ENCODE results near the gene FMN2. TPM values are rescaled to one million over a fixed set of nuclear protein-coding genes. Genes with fewer than 3 reads are reported as not detected.

The FMN2 gene
- polyA plus RNA-seq (2012; ENCODE audit: low read depth, missing spikeins) = not detected

- DNase-seq (ENCODE audit: insufficient read length, low spot score) (peak; percentile 23), FAIRE-seq (no peak)
- TF ChIP-seq POLR2A (IDR thresholded peaks at IDR 0.05; ENCODE audit: low read depth, low read length) = no peak
- TF ChIP-seq TAF1 (IDR thresholded peaks at IDR 0.05; ENCODE audit: low read depth, low read length) = no peak
- no peak for TF ChIP-seq PAX5 (IDR thresholded peaks at IDR 0.05; ENCODE audit: insufficient read depth, low read length, severe bottlenecking)
- no peak for TF ChIP-seq POLR2AphosphoS5 (IDR thresholded peaks at IDR 0.05; ENCODE audit: low read depth, low read length)
- TF ChIP-seq SPI1 (IDR thresholded peaks at IDR 0.05; ENCODE audit: low read depth, low read length) = no peak
- no peak for TF ChIP-seq POU2F2 (IDR thresholded peaks at IDR 0.05; ENCODE audit: low read depth, low read length)
Observed at GRCh38 chr1:240091614-240092300, at the start of gene FMN2. TSS of gene FMN2 (plus strand) at chr1:240091883. CDS start at chr1:240092110, 227 bp downstream.

- FAIRE-seq (no peak), DNase-seq (ENCODE audit: insufficient read length, low spot score) (no peak)
- no peak for TF ChIP-seq POLR2AphosphoS5 (IDR thresholded peaks at IDR 0.05; ENCODE audit: low read depth, low read length)
- no peak for TF ChIP-seq SPI1 (IDR thresholded peaks at IDR 0.05; ENCODE audit: low read depth, low read length)
- no peak for TF ChIP-seq POU2F2 (IDR thresholded peaks at IDR 0.05; ENCODE audit: low read depth, low read length)
- no peak for TF ChIP-seq PAX5 (IDR thresholded peaks at IDR 0.05; ENCODE audit: insufficient read depth, low read length, severe bottlenecking)
- TF ChIP-seq POLR2A (IDR thresholded peaks at IDR 0.05; ENCODE audit: low read depth, low read length) = no peak
- no peak for TF ChIP-seq TAF1 (IDR thresholded peaks at IDR 0.05; ENCODE audit: low read depth, low read length)
Observed at GRCh38 chr1:240044620-240045019, 47.1 kb upstream of the FMN2 start.

GRCh38 chr1:240046000-240046399 is 45.7 kb upstream of the FMN2 start:
- no peak for FAIRE-seq
- TF ChIP-seq TAF1 (IDR thresholded peaks at IDR 0.05; ENCODE audit: low read depth, low read length) (no peak), POLR2AphosphoS5 (IDR thresholded peaks at IDR 0.05; ENCODE audit: low read depth, low read length) (no peak), SPI1 (IDR thresholded peaks at IDR 0.05; ENCODE audit: low read depth, low read length) (no peak), POU2F2 (IDR thresholded peaks at IDR 0.05; ENCODE audit: low read depth, low read length) (no peak), PAX5 (IDR thresholded peaks at IDR 0.05; ENCODE audit: insufficient read depth, low read length, severe bottlenecking) (no peak), POLR2A (IDR thresholded peaks at IDR 0.05; ENCODE audit: low read depth, low read length) (no peak)

GRCh38 chr1:240054109-240054701 is 37.5 kb upstream of the FMN2 start:
- no peak for TF ChIP-seq SPI1 (IDR thresholded peaks at IDR 0.05; ENCODE audit: low read depth, low read length)
- FAIRE-seq (no peak), DNase-seq (ENCODE audit: insufficient read length, low spot score) (no peak)

More at GRCh38 chr1:240046000-240046399, 45.7 kb upstream of the FMN2 start:
- DNase-seq (ENCODE audit: insufficient read length, low spot score) = no peak

- TF ChIP-seq TAF1 (IDR thresholded peaks at IDR 0.05; ENCODE audit: low read depth, low read length) = no peak
- no peak for TF ChIP-seq POLR2A (IDR thresholded peaks at IDR 0.05; ENCODE audit: low read depth, low read length)
- no peak for TF ChIP-seq SPI1 (IDR thresholded peaks at IDR 0.05; ENCODE audit: low read depth, low read length)
- TF ChIP-seq POU2F2 (IDR thresholded peaks at IDR 0.05; ENCODE audit: low read depth, low read length) = no peak
- TF ChIP-seq POLR2AphosphoS5 (IDR thresholded peaks at IDR 0.05; ENCODE audit: low read depth, low read length) = no peak
- TF ChIP-seq PAX5 (IDR thresholded peaks at IDR 0.05; ENCODE audit: insufficient read depth, low read length, severe bottlenecking) = no peak
- DNase-seq (ENCODE audit: insufficient read length, low spot score) (no peak), FAIRE-seq (no peak)
Observed at GRCh38 chr1:240055936-240056335, 35.7 kb upstream of the FMN2 start.

- TF ChIP-seq POLR2AphosphoS5 (IDR thresholded peaks at IDR 0.05; ENCODE audit: low read depth, low read length) = no peak
- TF ChIP-seq POLR2A (IDR thresholded peaks at IDR 0.05; ENCODE audit: low read depth, low read length) = no peak
- TF ChIP-seq PAX5 (IDR thresholded peaks at IDR 0.05; ENCODE audit: insufficient read depth, low read length, severe bottlenecking) = no peak
- no peak for TF ChIP-seq POU2F2 (IDR thresholded peaks at IDR 0.05; ENCODE audit: low read depth, low read length)
- TF ChIP-seq SPI1 (IDR thresholded peaks at IDR 0.05; ENCODE audit: low read depth, low read length) = no peak
- no peak for TF ChIP-seq TAF1 (IDR thresholded peaks at IDR 0.05; ENCODE audit: low read depth, low read length)
- DNase-seq (ENCODE audit: insufficient read length, low spot score) (no peak), FAIRE-seq (no peak)
Observed at GRCh38 chr1:240056350-240056749, 35.3 kb upstream of the FMN2 start.

- TF ChIP-seq POLR2AphosphoS5 (IDR thresholded peaks at IDR 0.05; ENCODE audit: low read depth, low read length) (no peak), TAF1 (IDR thresholded peaks at IDR 0.05; ENCODE audit: low read depth, low read length) (no peak), POU2F2 (IDR thresholded peaks at IDR 0.05; ENCODE audit: low read depth, low read length) (no peak), POLR2A (IDR thresholded peaks at IDR 0.05; ENCODE audit: low read depth, low read length) (no peak), SPI1 (IDR thresholded peaks at IDR 0.05; ENCODE audit: low read depth, low read length) (no peak), PAX5 (IDR thresholded peaks at IDR 0.05; ENCODE audit: insufficient read depth, low read length, severe bottlenecking) (no peak)
- FAIRE-seq = no peak
- no peak for DNase-seq (ENCODE audit: insufficient read length, low spot score)
Observed at GRCh38 chr1:240058049-240058448, 33.6 kb upstream of the FMN2 start.

- TF ChIP-seq POU2F2 (IDR thresholded peaks at IDR 0.05; ENCODE audit: low read depth, low read length) (no peak), TAF1 (IDR thresholded peaks at IDR 0.05; ENCODE audit: low read depth, low read length) (no peak), SPI1 (IDR thresholded peaks at IDR 0.05; ENCODE audit: low read depth, low read length) (no peak)
- DNase-seq (ENCODE audit: insufficient read length, low spot score) (no peak), FAIRE-seq (no peak)
Observed at GRCh38 chr1:240068961-240069360, 22.7 kb upstream of the FMN2 start.

GRCh38 chr1:240070188-240070587 is 21.5 kb upstream of the FMN2 start:
- FAIRE-seq (no peak), DNase-seq (ENCODE audit: insufficient read length, low spot score) (no peak)
- TF ChIP-seq TAF1 (IDR thresholded peaks at IDR 0.05; ENCODE audit: low read depth, low read length) = no peak
- TF ChIP-seq SPI1 (IDR thresholded peaks at IDR 0.05; ENCODE audit: low read depth, low read length) = no peak
- TF ChIP-seq POLR2A (IDR thresholded peaks at IDR 0.05; ENCODE audit: low read depth, low read length) = no peak
- no peak for TF ChIP-seq PAX5 (IDR thresholded peaks at IDR 0.05; ENCODE audit: insufficient read depth, low read length, severe bottlenecking)
- no peak for TF ChIP-seq POU2F2 (IDR thresholded peaks at IDR 0.05; ENCODE audit: low read depth, low read length)
- TF ChIP-seq POLR2AphosphoS5 (IDR thresholded peaks at IDR 0.05; ENCODE audit: low read depth, low read length) = no peak

- no peak for FAIRE-seq
- TF ChIP-seq POLR2AphosphoS5 (IDR thresholded peaks at IDR 0.05; ENCODE audit: low read depth, low read length) (no peak), PAX5 (IDR thresholded peaks at IDR 0.05; ENCODE audit: insufficient read depth, low read length, severe bottlenecking) (no peak), TAF1 (IDR thresholded peaks at IDR 0.05; ENCODE audit: low read depth, low read length) (no peak), POLR2A (IDR thresholded peaks at IDR 0.05; ENCODE audit: low read depth, low read length) (no peak), SPI1 (IDR thresholded peaks at IDR 0.05; ENCODE audit: low read depth, low read length) (no peak), POU2F2 (IDR thresholded peaks at IDR 0.05; ENCODE audit: low read depth, low read length) (no peak)
- DNase-seq (ENCODE audit: insufficient read length, low spot score) = no peak
Observed at GRCh38 chr1:240073097-240073496, 18.6 kb upstream of the FMN2 start.

Data from GM12891 (cell line).